H1 (cell line): ENCODE measurements around the gene FSTL4. TPM values are rescaled to one million over a fixed set of nuclear protein-coding genes. Genes with fewer than 3 reads are reported as not detected.
A peak's percentile ranks its signal among the peaks of the same experiment; 100 is the strongest.

ENCODE experiments used
- CTCF ChIA-PET: fragments of 300-600 bp; sonication (Branson Sonifier 250); formaldehyde crosslinking; loops from one replicate; lab custom pipeline; 2021; ENCODE audit not compliant: partially characterized antibody; lab: Charles Lee
- POLR2A ChIA-PET: fragments of 300-600 bp; sonication (Branson Sonifier 250); formaldehyde crosslinking; loops from one replicate; lab custom pipeline; 2021; ENCODE audit warnings: inconsistent platforms; ENCODE audit not compliant: partially characterized antibody; lab: Charles Lee
- DNase-seq, 2 experiments: peaks; one replicate each; pipeline versions ENCODE4 v3.0.0 to v3.0.0-alpha.2; 2010 to 2022; ENCODE audit warnings: low spot score in 2 of 2, low read depth in 1 of 2, mixed read lengths in 1 of 2
- FAIRE-seq: peaks from 2 replicates; lab custom pipeline; 2011; peaks lifted over from hg19 to GRCh38; lab: Jason Lieb, UNC
- H2AFZ ChIP-seq: 2 replicates; pipeline ENCODE4 v1.8.1; 2012; ENCODE audit warnings: low read length, inconsistent platforms
- H2AK5ac ChIP-seq: 2 replicates; pipeline ENCODE4 v1.6.1; 2013; ENCODE audit warnings: low read depth, low read length
- H2BK120ac ChIP-seq: replicated peaks from 2 replicates; pipeline ENCODE3; 2013; ENCODE audit warnings: low read depth, low read length, inconsistent platforms
- H2BK12ac ChIP-seq: 2 replicates; pipeline ENCODE4 v1.6.1; 2013; ENCODE audit warnings: low read depth, low read length
- H2BK15ac ChIP-seq: 2 replicates; pipeline ENCODE4 v1.6.1; 2013; ENCODE audit warnings: low read length
- H2BK20ac ChIP-seq: 2 replicates; pipeline ENCODE4 v1.6.1; 2013; ENCODE audit warnings: low read length
- H2BK5ac ChIP-seq: 2 replicates; pipeline ENCODE4 v1.6.1; 2013; ENCODE audit warnings: low read depth, low read length
- H3K14ac ChIP-seq: 2 replicates; pipeline ENCODE4 v1.6.1; 2013; ENCODE audit warnings: inconsistent platforms; ENCODE audit not compliant: insufficient read length
- H3K18ac ChIP-seq: 2 replicates; pipeline ENCODE4 v1.6.1; 2013; ENCODE audit warnings: low read length; ENCODE audit errors: extremely low read depth
- H3K23ac ChIP-seq: 2 replicates; pipeline ENCODE4 v1.6.1; 2013; ENCODE audit warnings: inconsistent platforms; ENCODE audit not compliant: insufficient read length
- H3K23me2 ChIP-seq: 2 replicates; pipeline ENCODE4 v1.6.1; 2013; ENCODE audit warnings: low read depth, low read length
- H3K27ac ChIP-seq: 2 replicates; pipeline ENCODE4 v1.6.1; 2011; ENCODE audit warnings: low read depth, low read length, inconsistent platforms
- H3K27me3 ChIP-seq, 4 experiments: replicated peaks in 1 of 4; 1 replicate in 1 of 4; 2 replicates in 3 of 4; pipeline versions ENCODE4 v1.6.1 to v1.8.1; 2011 to 2013; ENCODE audit warnings: low read length in 3 of 4, mild to moderate bottlenecking in 3 of 4, inconsistent platforms in 2 of 4, mixed read lengths in 2 of 4, moderate library complexity in 1 of 4; ENCODE audit not compliant: control insufficient read depth in 3 of 4, insufficient read depth in 3 of 4; ENCODE audit errors: extremely low read depth in 1 of 4
- H3K36me3 ChIP-seq, 4 experiments: 2 replicates each; pipeline versions ENCODE4 v1.6.1 to v1.8.1; 2011 to 2013; ENCODE audit warnings: mild to moderate bottlenecking in 4 of 4, low read length in 3 of 4, moderate library complexity in 2 of 4, control low read depth in 1 of 4, inconsistent platforms in 1 of 4; ENCODE audit not compliant: insufficient read depth in 4 of 4, control insufficient read depth in 2 of 4
- H3K4ac ChIP-seq: replicated peaks from 2 replicates; pipeline ENCODE3; 2013; ENCODE audit warnings: low read length, low read depth, mixed read lengths, inconsistent platforms; ENCODE audit not compliant: insufficient read length
- H3K4me1 ChIP-seq, 4 experiments: replicated peaks in 1 of 4; 1 replicate in 1 of 4; 2 replicates in 3 of 4; pipeline versions ENCODE4 v1.6.1 to v1.8.1; 2011 to 2013; ENCODE audit warnings: low read length in 3 of 4, inconsistent platforms in 2 of 4, mixed read lengths in 1 of 4; ENCODE audit not compliant: insufficient read depth in 4 of 4, control insufficient read depth in 3 of 4
- H3K4me2 ChIP-seq, 2 experiments: 2 replicates each; pipeline versions ENCODE4 v1.6.1 to v1.8.1; 2011 to 2013; ENCODE audit warnings: low read depth in 2 of 2, low read length in 2 of 2, control low read depth in 1 of 2, inconsistent platforms in 1 of 2, mild to moderate bottlenecking in 1 of 2; ENCODE audit not compliant: insufficient read depth in 1 of 2
- H3K4me3 ChIP-seq, 4 experiments: fragments of 200-600, 300-600 bp in 1 of 4; sonication (generic), shearing (Covaris generic), sonication (Bioruptor Twin) in 1 of 4; 2 replicates each; pipeline versions ENCODE4 v1.5.1 to v1.8.1; 2011 to 2016; ENCODE audit warnings: low read length in 4 of 4, low read depth in 3 of 4, control low read depth in 2 of 4, inconsistent platforms in 2 of 4, mild to moderate bottlenecking in 2 of 4, mixed read lengths in 1 of 4, moderate library complexity in 1 of 4; ENCODE audit not compliant: insufficient read depth in 2 of 4; ENCODE audit errors: extremely low read depth in 1 of 4
- H3K56ac ChIP-seq: replicated peaks from 2 replicates; pipeline ENCODE3; 2013; ENCODE audit warnings: low read depth, mild to moderate bottlenecking, mixed read lengths, low read length, inconsistent platforms; ENCODE audit not compliant: insufficient read length
- H3K79me1 ChIP-seq: 2 replicates; pipeline ENCODE4 v1.6.1; 2013; ENCODE audit warnings: low read depth, low read length, control low read depth
- H3K79me2 ChIP-seq, 2 experiments: 2 replicates each; pipeline versions ENCODE4 v1.6.1 to v1.8.1; 2012 to 2013; ENCODE audit warnings: low read length in 2 of 2, mild to moderate bottlenecking in 2 of 2, inconsistent platforms in 1 of 2; ENCODE audit not compliant: insufficient read depth in 2 of 2, control insufficient read depth in 1 of 2
- H3K9ac ChIP-seq, 4 experiments: replicated peaks in 1 of 4; 1 replicate in 1 of 4; 2 replicates in 3 of 4; pipeline versions ENCODE4 v1.6.1 to v1.8.1; 2011 to 2013; ENCODE audit warnings: low read depth in 3 of 4, low read length in 3 of 4, control low read depth in 2 of 4, mild to moderate bottlenecking in 2 of 4, moderate library complexity in 2 of 4, inconsistent platforms in 1 of 4; ENCODE audit errors: extremely low read depth in 1 of 4
- H3K9me3 ChIP-seq, 2 experiments: 2 replicates each; pipeline versions ENCODE4 v1.6.1 to v1.8.1; 2012 to 2013; ENCODE audit warnings: mild to moderate bottlenecking in 2 of 2, moderate library complexity in 2 of 2, control low read depth in 1 of 2, inconsistent platforms in 1 of 2, low read depth in 1 of 2, low read length in 1 of 2, mixed read lengths in 1 of 2; ENCODE audit not compliant: insufficient read depth in 2 of 2
- H4K20me1 ChIP-seq, 2 experiments: replicated peaks in 1 of 2; 2 replicates each; pipeline versions ENCODE3 to v1.8.1; 2011 to 2013; ENCODE audit warnings: inconsistent platforms in 2 of 2, low read length in 2 of 2, mild to moderate bottlenecking in 1 of 2; ENCODE audit not compliant: insufficient read depth in 2 of 2, control insufficient read depth in 1 of 2
- H4K5ac ChIP-seq: 2 replicates; pipeline ENCODE4 v1.6.1; 2013; ENCODE audit warnings: low read length, low read depth, mixed read lengths, inconsistent platforms; ENCODE audit not compliant: insufficient read length
- H4K8ac ChIP-seq: 2 replicates; pipeline ENCODE4 v1.8.0; 2013; ENCODE audit warnings: mild to moderate bottlenecking, moderate library complexity, low read length, inconsistent platforms; ENCODE audit not compliant: insufficient read depth; ENCODE audit errors: extremely low read depth
- H4K91ac ChIP-seq: replicated peaks from 2 replicates; pipeline ENCODE3; 2013; ENCODE audit warnings: low read length, mixed read lengths, inconsistent platforms; ENCODE audit not compliant: insufficient read length
- BACH1 ChIP-seq: IDR thresholded peaks from 2 replicates; pipeline ENCODE4 v1.6.1; 2012; ENCODE audit warnings: low read length, improper control_type of control experiment
- CHD2 ChIP-seq: IDR thresholded peaks from 2 replicates; pipeline ENCODE4 v1.6.1; 2012; ENCODE audit warnings: low read length, improper control_type of control experiment
- HDAC2 ChIP-seq, 2 experiments: fragments of 300-600 bp in 1 of 2; sonication (generic) in 1 of 2; IDR thresholded peaks; 2 replicates each; pipeline ENCODE4 v1.6.1; 2011 to 2012; ENCODE audit warnings: low read depth in 2 of 2, low read length in 2 of 2, mild to moderate bottlenecking in 2 of 2, moderate library complexity in 2 of 2, borderline replicate concordance in 1 of 2, inconsistent platforms in 1 of 2
- TEAD4 ChIP-seq: IDR thresholded peaks from 2 replicates; pipeline ENCODE4 v1.6.1; 2012; ENCODE audit warnings: low read depth, low read length, inconsistent platforms, mixed read lengths
- WGBS, 2 experiments: shearing (Covaris generic) in 1 of 2; methylation state at CpG; one replicate each; pipeline versions ENCODE4 v1.1.6 to v1.1.7; 2013 to 2015; ENCODE audit warnings: low lambda C conversion rate in 2 of 2, mixed read lengths in 2 of 2, inconsistent platforms in 1 of 2, low coverage in 1 of 2, missing lambda C conversion rate in 1 of 2; ENCODE audit not compliant: insufficient replicate concordance in 2 of 2, insufficient coverage in 1 of 2, insufficient read length in 1 of 2; ENCODE audit errors: extremely low coverage in 1 of 2, missing lambda C conversion rate in 1 of 2; 5-methylcytosine and 5-hydroxymethylcytosine counted together
- polyA plus RNA-seq, 7 experiments: library from polyadenylated mRNA; depleted of rRNA in 3 of 7; stranded (reverse) in 5 of 7; unstranded in 2 of 7; fragments of >200 nt in 5 of 7; fragments of 200-250 nt in 2 of 7; gene quantifications; 1 replicate in 5 of 7; 2 replicates in 1 of 7; 4 replicates in 1 of 7; pipeline versions ENCODE4 v1.2.1 to v1.2.3, GENCODE V29; 2011 to 2013; ENCODE audit warnings: missing spikeins in 2 of 7, mixed read lengths in 2 of 7
- total RNA-seq: library from RNA; stranded (reverse); fragmentation: NEBNext Ultra II Directional; extraction: Animal tissue kit (Norgen Biotek cat#: 25700); gene quantifications from 2 replicates; pipeline ENCODE4 v1.2.1, GENCODE V29; 2021

Gene FSTL4
- total and polyA plus RNA-seq, 2 of the 8 experiments (the other 6 are each of a cell fraction or from before 2014, with no cell fraction given), result 3.1 to 4.1 TPM

DNA sequence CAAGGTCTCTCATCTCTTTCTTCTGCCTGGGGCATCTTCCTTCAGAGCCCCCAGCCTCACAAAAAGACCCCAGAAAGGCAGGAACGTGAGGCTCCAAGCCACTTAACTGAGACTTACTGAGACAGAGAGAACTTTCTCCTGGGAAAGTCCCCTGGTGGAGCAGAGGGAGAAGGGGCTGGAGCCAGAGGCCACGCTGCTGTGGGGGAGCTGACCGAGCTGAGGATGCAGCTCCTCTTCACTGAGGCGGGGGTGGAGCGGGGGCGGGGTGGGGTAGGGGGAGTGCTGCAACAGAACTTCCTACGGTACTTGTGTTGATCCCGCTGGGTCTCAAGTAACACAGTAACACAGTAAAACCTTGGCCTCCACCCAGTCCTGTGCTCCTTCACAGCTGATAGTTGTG is 204.0 kb downstream of the FSTL4 start:
- peak in 1 of 2 experiments; percentile 46 for DNase-seq
- no peak overlapping the region for H2AFZ ChIP-seq
- no peak overlapping the region for H2BK15ac ChIP-seq
- H3K56ac ChIP-seq, result no peak overlapping the region
- peaks cover 0 to 2% (median 0%) of the 10 kb centered on the region in 4 experiments; a peak in 1 of 7 replicates for H3K4me1 ChIP-seq
- 79% methylated on average over 2 of the region's 8 CpGs; no CpG with 5 or more reads in 1 of the 2 experiments for WGBS, 2 experiments
- no peak overlapping the region for H2BK5ac ChIP-seq
- H3K23me2 ChIP-seq, result no peaks in the 10 kb centered on the region
- H3K14ac ChIP-seq, result no peak overlapping the region
- no peak for FAIRE-seq
- H3K36me3 ChIP-seq, result no peaks in the 10 kb centered on the region
- H3K23ac ChIP-seq, result no peak overlapping the region
- ChIA-PET POLR2A (interaction anchor here (1.1 kb wide), 1 partner anchor 10 kb away, joined by 3 read pairs; no protein-coding TSS in a partner anchor), CTCF (interaction anchor here (0.9 to 10.1 kb wide), 7 partner anchors 8 to 60 kb away, joined by 3 to 122 read pairs (median 3); no protein-coding TSS in a partner anchor)
- H2BK120ac ChIP-seq, result no peak overlapping the region
- no peak overlapping the region for H2BK12ac ChIP-seq
- H2AK5ac ChIP-seq, result no peak overlapping the region
- H3K27me3 ChIP-seq, result no peaks in the 10 kb centered on the region
- H3K27ac ChIP-seq, result no peak overlapping the region
- H3K79me2 ChIP-seq, result no peaks in the 10 kb centered on the region
- no peaks in the 10 kb centered on the region for H3K9me3 ChIP-seq
- no peaks in the 10 kb centered on the region for H3K79me1 ChIP-seq
- H3K9ac ChIP-seq, result no peak overlapping the region
- H4K91ac ChIP-seq, result no peak overlapping the region
- no peak overlapping the region for H3K4ac ChIP-seq
- no peaks in the 10 kb centered on the region for H4K20me1 ChIP-seq
- H2BK20ac ChIP-seq, result no peak overlapping the region
- no peak overlapping the region for H3K4me2 ChIP-seq
- no peak overlapping the region for H4K8ac ChIP-seq
- no peak overlapping the region for H3K18ac ChIP-seq
- H4K5ac ChIP-seq, result no peak overlapping the region
- no peak overlapping the region for H3K4me3 ChIP-seq
- TF ChIP-seq HDAC2 (IDR thresholded peaks at IDR 0.05; ENCODE audit: borderline replicate concordance in 1 of 2, low read depth in 2 of 2, low read length in 2 of 2) (no peak), TEAD4 (no peak), BACH1 (no peak), CHD2 (no peak)
